BLaER1 (cell line): ENCODE results near the gene ZNF17.

Experiments
- H3K27ac ChIP-seq: shearing (Covaris generic); formaldehyde crosslinking; 2 replicates; pipeline ENCODE4 v1.8.1; 2022
- H3K27me3 ChIP-seq: shearing (Covaris generic); formaldehyde crosslinking; 2 replicates; pipeline ENCODE4 v1.8.1; 2022
- H3K36me3 ChIP-seq: shearing (Covaris generic); formaldehyde crosslinking; 2 replicates; pipeline ENCODE4 v1.8.1; 2022
- H3K4me1 ChIP-seq: shearing (Covaris generic); formaldehyde crosslinking; 2 replicates; pipeline ENCODE4 v1.8.1; 2022
- H3K4me2 ChIP-seq: shearing (Covaris generic); formaldehyde crosslinking; 2 replicates; pipeline ENCODE4 v1.8.1; 2022
- H3K4me3 ChIP-seq: shearing (Covaris generic); formaldehyde crosslinking; 2 replicates; pipeline ENCODE4 v1.8.1; 2022
- H3K9ac ChIP-seq: shearing (Covaris generic); formaldehyde crosslinking; 2 replicates; pipeline ENCODE4 v1.8.1; 2022
- H3K9me3 ChIP-seq: shearing (Covaris generic); formaldehyde crosslinking; 2 replicates; pipeline ENCODE4 v1.8.1; 2022
- H4K20me1 ChIP-seq: shearing (Covaris generic); formaldehyde crosslinking; 2 replicates; pipeline ENCODE4 v1.8.1; 2022
- Cebpa-rat ChIP-seq: shearing (Covaris generic); IDR thresholded peaks from 2 replicates; pipeline ENCODE4 v1.8.1; 2022

The ZNF17 gene

DNA sequence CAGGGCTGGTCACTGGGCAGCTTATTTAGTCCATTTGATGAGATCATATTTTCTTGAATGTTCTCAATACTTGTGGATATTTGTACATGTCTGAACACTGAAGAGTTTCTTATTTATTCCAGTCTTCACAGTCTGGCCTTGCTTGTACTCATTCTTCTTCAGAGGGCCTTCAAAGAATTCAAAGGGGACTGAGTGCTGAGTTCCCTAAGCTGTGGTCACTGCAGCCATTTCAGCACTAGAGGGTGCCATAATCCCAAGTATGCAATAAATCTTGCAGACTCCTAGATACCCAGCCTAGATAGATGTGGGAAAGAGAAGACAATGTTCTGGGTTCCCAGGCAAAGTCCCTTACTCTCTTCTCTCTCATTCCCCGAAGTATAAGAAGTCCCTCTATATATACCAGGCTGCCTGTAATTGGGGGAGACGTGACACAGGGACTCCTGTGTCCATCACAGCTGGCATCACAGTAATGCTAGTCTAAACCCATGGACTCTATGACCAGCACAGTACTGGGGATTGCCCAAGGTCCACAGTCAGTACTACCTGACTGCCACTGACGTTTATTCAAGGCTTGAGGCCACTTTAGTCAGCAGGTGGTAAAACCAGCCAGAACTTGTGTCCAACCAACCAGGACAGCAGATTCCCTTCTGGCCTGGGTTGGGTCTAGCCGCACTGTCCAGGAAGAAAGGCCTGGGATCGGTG, 54.9 kb downstream of the ZNF17 start:
- H3K4me3 ChIP-seq: no peak overlapping the region
- peaks cover 47% of the 10 kb centered on the region for H3K36me3 ChIP-seq
- no peak for TF ChIP-seq Cebpa-rat
- no peaks in the 10 kb centered on the region for H3K4me1 ChIP-seq
- H3K9ac ChIP-seq: no peak overlapping the region
- H3K9me3 ChIP-seq: peaks cover 58% of the 10 kb centered on the region
- H3K4me2 ChIP-seq: no peak overlapping the region
- H3K27me3 ChIP-seq: no peaks in the 10 kb centered on the region
- no peak overlapping the region for H3K27ac ChIP-seq
- peaks cover 13% of the 10 kb centered on the region; the same call in 1 of the 2 replicates for H4K20me1 ChIP-seq

DNA sequence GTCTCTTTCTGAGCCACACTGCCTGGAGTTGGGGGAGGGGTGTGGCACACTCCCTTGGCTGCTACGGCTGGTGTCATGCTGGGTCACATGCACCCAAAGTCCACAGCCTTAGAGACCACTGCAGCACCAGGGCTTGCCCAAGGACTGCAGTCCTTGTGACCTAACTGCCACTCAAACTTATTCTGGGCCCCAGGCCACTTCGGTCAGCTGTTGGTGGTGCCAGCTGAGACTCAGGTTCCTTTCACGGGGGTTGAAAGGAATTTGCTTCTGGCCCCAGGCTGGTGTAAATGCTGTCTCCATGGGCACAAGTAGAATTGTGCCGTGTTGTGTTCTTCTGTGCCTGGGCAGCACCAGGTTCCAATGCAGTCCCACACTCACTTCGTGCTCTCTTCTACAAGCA, 55.5 kb downstream of the ZNF17 start:
- H3K36me3 ChIP-seq: peaks cover 53% of the 10 kb centered on the region
- H3K9me3 ChIP-seq: peaks cover 64% of the 10 kb centered on the region
- H3K9ac ChIP-seq: no peak overlapping the region
- peaks cover 13% of the 10 kb centered on the region; the same call in 1 of the 2 replicates for H4K20me1 ChIP-seq
- no peak overlapping the region for H3K4me3 ChIP-seq
- no peak for TF ChIP-seq Cebpa-rat
- H3K27me3 ChIP-seq: no peaks in the 10 kb centered on the region
- H3K4me2 ChIP-seq: no peak overlapping the region
- H3K4me1 ChIP-seq: no peaks in the 10 kb centered on the region
- no peak overlapping the region for H3K27ac ChIP-seq
